H1 (cell line): ENCODE results near the gene TMEM108.

Source experiments
- EGR1 ChIP-seq: IDR thresholded peaks from 2 replicates; pipeline ENCODE4 v1.6.1; 2011; ENCODE audit warnings: low read depth, low read length, borderline replicate concordance
- PHF8 ChIP-seq: fragments of 200-600 bp; sonication (generic); conservative IDR thresholded peaks from 2 replicates; pipeline ENCODE4 v1.7.1; 2012; ENCODE audit warnings: low read depth, mild to moderate bottlenecking, inconsistent platforms, low read length, moderate library complexity
- POLR2A ChIP-seq, 2 experiments: IDR thresholded peaks; 1 replicate in 1 of 2; 2 replicates in 1 of 2; pipeline ENCODE4 v1.6.1; 2011; ENCODE audit warnings: low read depth in 2 of 2, low read length in 2 of 2, mild to moderate bottlenecking in 2 of 2; ENCODE audit errors: control extremely low read depth in 1 of 2
- TAF1 ChIP-seq: IDR thresholded peaks from 2 replicates; pipeline ENCODE4 v1.6.1; 2011; ENCODE audit warnings: mild to moderate bottlenecking, low read depth, low read length
- TF ChIP-seq, protein P1 (sequence below), 3 experiments: IDR thresholded peaks; 1 replicate in 2 of 3; 2 replicates in 1 of 3; pipeline versions ENCODE4 v1.5.1 to v1.6.1; 2011; ENCODE audit warnings: low read length in 3 of 3, mild to moderate bottlenecking in 3 of 3, inconsistent platforms in 2 of 3, low read depth in 1 of 3, moderate library complexity in 1 of 3; ENCODE audit not compliant: insufficient read depth in 1 of 3; ENCODE audit errors: control extremely low read depth in 1 of 3

- TF ChIP-seq PHF8 (no peak), POLR2A (IDR thresholded peaks at IDR 0.05; ENCODE audit: control extremely low read depth in 1 of 2, low read depth in 2 of 2, low read length in 2 of 2) (no peak), TAF1 (no peak), EGR1 (no peak)
- TF ChIP-seq, protein P1, sequence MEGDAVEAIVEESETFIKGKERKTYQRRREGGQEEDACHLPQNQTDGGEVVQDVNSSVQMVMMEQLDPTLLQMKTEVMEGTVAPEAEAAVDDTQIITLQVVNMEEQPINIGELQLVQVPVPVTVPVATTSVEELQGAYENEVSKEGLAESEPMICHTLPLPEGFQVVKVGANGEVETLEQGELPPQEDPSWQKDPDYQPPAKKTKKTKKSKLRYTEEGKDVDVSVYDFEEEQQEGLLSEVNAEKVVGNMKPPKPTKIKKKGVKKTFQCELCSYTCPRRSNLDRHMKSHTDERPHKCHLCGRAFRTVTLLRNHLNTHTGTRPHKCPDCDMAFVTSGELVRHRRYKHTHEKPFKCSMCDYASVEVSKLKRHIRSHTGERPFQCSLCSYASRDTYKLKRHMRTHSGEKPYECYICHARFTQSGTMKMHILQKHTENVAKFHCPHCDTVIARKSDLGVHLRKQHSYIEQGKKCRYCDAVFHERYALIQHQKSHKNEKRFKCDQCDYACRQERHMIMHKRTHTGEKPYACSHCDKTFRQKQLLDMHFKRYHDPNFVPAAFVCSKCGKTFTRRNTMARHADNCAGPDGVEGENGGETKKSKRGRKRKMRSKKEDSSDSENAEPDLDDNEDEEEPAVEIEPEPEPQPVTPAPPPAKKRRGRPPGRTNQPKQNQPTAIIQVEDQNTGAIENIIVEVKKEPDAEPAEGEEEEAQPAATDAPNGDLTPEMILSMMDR (IDR thresholded peaks at IDR 0.05; ENCODE audit: control extremely low read depth in 1 of 3, insufficient read depth in 1 of 3, low read depth in 1 of 3, low read length in 3 of 3) = no peak
Measured at GRCh38 chr3:133426721-133427120, 388.5 kb downstream of the TMEM108 start.
